GM18867 (cell line): Measurements from ENCODE around the gene ZNF157.
"Not testable (repeated sequence)": the region's sequence is repeated elsewhere in the genome, so short reads cannot be mapped to it uniquely, and the experiment has no call there.

Experiments used
- ATAC-seq: cut with Tn5 transposase; IDR thresholded peaks from one replicate; pipeline ENCODE4 v1.9.1; 2021; ENCODE audit warnings: mild to moderate bottlenecking, moderate library complexity; ENCODE audit not compliant: unreplicated experiment

The ZNF157 gene

GRCh38 chrX:47370278-47370677, at the start of gene ZNF157:
ZNF157 (plus strand) TSS chrX:47370578; CDS start chrX:47370669, 91 bp downstream.
- no peak for ATAC-seq

GRCh38 chrX:47321386-47321785, 49.0 kb upstream of the ZNF157 start:
- ATAC-seq = no peak

DNA sequence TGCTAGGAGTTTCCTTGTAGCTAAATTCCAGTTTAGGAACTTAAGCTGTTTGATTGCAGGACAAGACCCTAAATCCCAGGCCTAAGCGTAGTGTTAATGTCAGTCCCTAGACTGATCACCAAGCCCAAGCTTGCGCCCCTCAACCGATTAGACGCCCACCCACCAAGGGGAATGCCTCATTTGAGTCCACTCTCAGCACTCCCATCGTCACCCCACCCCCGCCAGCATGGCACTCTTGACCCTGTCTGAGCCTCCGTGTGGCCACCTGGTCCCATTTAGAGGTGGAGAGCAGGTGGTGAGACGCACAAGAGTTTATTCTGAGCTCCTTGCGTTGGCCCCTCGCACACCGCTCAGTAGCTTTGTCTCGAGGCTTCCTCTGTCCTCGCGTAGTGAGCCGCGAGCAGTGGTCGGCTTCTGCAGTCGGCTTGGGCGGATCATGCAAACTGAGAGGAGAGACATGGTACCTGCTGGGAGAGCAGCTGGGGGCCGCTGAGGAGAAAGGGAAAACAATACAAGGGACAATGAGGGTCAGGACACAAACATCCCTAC, 48.5 kb upstream of the ZNF157 start:
- no peak for ATAC-seq

DNA sequence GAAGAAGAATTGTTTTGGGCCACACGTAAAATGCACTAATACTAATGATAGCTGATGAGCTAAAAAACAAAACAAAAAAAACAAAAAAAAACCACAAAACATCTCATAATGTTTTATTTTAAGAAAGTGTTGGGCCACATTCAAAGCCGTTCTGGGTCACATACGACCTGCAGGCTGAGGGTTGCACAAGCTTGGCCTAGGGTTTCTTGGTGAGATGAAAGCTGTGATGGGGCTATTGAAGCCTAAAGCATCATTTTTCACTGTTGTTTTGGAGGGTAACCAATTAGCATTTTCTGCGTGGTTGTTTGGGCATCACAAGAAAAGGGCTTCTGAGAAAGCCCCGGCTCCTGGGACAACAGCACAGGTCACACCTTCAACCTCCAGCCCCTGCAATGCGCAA, 42.5 kb upstream of the ZNF157 start:
- ATAC-seq = no peak

DNA sequence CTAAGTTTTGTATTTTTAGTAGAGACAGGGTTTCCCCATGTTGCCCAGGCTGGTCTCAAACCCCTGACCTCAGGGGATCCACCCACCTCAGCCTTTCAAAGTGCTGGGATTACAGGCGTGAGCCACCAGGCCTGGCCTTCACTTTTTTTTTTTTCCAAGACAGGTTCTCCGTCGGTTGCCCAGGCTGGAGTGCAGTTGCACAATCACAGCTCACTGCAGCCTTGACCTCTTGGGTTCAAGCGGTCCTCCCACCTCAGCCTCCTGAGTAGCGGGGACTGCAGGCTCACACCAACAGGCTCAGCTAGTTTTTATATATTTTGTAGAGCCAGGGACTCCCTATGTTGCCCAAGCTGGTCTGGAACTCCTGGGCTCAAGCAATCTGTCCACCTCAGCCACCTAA, 37.6 kb upstream of the ZNF157 start:
- ATAC-seq = not testable (repeated sequence)

DNA sequence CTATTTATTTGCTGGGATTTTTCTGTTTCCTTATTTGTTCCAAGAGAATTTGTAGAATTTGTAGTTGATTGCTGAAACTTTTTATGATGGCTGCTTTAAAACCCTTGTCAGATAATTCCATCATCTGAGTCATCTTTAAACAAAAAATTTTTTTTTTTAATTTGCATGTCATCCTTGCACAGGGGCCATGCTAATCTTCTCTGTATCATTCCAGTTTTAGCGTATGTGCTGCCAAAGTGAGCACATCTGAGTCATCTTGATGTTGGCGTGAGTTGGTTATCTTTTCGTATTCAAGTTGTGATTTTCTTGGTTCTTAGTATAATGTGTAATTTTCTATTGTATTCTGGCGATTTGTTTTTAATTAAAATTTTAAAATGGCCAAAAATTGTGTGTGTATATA, 18.7 kb upstream of the ZNF157 start:
- ATAC-seq = no peak

- ATAC-seq = no peak
Measured at GRCh38 chrX:47358387-47359065, 11.9 kb upstream of the ZNF157 start.

GRCh38 chrX:47360423-47361179, 9.8 kb upstream of the ZNF157 start:
- no peak for ATAC-seq

DNA sequence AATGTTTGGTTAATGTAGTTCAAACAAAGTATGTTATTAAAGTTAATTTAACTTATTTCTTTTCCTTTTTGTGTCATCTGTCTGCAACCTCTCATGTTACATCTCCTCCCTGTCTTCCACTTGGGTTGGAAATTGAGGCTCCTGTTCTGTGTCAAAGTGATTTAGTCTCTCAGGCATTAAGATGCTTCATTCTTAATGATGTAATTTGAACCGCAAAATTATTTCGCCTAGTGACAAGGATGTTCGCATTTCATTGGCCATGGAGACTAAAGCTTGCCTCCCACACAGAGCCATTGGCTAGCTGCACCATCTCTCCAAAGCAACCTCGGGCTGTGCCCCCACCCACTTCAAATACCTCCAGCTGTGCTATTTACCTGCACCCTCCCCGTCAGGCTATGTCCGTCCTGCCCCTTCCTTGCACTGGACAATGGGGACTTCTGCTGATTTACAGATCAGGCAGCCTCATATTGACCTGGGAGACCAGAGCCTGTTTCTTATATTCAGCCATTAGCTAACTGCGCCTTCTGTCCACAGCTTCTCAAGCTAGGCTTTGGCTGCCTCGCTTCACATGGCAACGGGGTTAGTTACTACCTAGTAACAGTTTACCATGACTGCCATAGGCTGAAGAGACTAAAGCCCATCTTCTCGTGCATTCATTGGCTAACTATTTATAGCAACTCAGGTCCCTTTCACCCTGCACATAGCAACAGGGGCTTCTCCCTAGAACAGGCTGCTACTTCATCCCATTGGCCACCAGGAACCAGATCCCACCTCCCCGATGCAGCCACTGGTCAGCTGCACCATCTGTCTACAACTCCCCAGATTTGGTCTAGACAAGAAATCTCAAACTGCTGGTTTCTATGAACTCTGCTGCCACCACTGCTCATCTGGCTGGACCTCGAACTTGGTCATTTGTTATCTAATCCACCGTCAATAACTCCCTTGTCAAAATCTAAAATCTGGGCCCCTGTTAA, 8.6 kb upstream of the ZNF157 start:
- ATAC-seq = peak; percentile 88

DNA sequence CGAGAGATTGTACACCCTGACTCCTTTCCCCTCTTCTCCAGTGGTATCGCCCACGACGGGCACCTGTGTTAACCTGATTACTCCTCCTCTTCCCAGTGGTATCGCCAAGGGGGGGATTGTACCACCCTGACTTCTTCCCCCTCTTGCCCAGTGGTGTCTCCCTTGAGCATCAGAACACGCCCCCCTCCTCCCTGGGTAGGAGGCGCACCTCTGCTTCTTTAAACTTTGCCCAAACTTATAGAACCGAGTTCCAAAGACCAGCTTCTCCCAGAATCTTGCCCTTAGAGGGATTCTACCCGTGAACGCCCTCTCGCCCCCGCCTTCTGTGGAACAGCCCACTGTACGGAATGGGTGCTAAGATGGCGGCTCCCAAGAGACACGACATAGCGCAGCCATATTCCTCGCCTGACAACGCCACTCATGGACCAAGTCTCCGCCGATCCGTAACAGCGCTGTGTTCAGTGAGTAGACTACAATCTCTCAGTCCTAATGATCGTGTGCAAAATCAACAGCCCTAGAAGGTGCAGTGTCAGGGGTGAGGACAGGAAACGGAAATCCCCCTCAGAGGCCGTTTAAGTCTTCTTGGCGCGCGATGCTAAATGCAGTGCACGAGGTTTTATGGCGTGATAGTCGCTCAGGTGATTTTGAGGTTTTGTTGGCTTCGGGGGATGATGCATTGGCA, 4.2 kb upstream of the ZNF157 start:
- peak; percentile 43 for ATAC-seq

GRCh38 chrX:47373198-47373597, 2.8 kb downstream of the ZNF157 start:
- ATAC-seq = no peak

GRCh38 chrX:47380268-47380667, 9.9 kb downstream of the ZNF157 start:
- no peak for ATAC-seq

DNA sequence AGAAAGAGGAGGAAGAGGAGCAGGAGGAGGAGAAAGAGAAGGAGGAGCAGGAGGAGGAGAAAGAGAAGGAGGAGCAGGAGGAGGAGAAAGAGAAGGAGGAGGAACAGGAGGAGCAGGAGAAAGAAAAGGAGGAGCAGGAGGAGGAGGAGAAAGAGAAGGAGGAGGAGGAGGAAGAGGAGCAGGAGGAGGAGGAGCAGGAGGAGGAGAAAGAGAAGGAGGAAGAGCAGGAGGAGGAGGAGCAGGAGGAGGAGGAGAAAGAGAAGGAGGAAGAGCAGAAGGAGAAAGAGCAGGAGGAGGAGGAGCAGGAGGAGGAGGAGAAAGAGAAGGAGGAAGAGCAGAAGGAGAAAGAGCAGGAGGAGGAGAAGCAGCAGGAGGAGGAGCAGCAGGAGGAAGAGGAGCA, 10.5 kb downstream of the ZNF157 start:
- ATAC-seq = not testable (repeated sequence)

- ATAC-seq = peak; percentile 53
Measured at GRCh38 chrX:47384502-47384901, 14.1 kb downstream of the ZNF157 start.

DNA sequence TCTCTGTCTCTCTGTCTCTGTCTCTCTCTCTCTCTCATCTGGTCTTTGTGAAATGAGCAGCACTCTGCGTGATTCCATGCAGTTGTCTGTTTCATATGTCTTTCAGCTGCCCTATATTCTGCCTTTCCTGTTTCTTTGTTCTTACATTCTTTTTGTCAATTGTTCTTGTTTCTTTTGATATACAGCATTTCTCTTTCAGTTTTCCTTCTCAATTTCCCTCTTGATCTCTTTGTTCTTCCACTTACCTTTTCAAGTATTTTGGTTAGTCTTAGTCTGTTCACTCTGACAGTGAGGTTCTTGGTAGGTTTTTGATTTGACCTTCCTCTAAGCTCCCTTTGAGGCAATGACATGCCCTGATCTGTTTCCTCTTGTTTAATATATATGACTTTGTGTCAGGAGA, 20.4 kb downstream of the ZNF157 start:
- ATAC-seq = no peak

DNA sequence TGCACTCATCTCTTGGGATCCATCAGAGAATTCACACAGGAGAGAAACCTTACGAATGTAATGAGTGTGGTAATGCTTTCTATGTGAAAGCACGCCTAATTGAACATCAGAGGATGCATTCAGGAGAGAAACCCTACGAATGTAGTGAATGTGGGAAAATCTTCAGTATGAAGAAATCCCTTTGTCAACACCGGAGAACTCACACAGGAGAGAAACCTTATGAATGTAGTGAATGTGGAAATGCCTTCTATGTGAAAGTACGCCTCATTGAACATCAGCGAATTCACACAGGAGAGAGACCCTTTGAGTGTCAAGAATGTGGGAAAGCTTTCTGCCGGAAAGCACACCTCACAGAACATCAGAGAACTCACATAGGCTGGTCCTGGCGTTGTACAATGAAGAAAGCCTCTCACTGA, 42.8 kb downstream of the ZNF157 start:
- no peak for ATAC-seq

DNA sequence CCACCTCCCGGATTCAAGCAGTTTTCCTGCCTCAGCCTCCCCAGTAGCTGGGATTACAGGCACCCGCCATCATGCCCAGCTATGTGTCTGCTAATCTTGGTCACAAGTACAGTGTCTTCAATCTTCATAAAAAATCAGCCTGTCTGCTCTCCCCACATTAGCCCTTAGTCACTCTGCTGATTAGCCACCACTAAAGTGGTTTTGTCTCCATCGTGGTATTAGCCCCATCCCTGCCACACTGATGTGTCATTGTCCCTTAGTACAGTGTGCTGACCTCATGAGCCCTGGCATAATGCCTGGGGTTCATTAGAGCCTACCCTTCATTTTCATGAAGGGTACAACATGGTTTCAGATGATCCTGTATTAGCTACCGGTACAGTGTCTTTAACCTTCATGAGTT, 49.9 kb downstream of the ZNF157 start:
- ATAC-seq = no peak

DNA sequence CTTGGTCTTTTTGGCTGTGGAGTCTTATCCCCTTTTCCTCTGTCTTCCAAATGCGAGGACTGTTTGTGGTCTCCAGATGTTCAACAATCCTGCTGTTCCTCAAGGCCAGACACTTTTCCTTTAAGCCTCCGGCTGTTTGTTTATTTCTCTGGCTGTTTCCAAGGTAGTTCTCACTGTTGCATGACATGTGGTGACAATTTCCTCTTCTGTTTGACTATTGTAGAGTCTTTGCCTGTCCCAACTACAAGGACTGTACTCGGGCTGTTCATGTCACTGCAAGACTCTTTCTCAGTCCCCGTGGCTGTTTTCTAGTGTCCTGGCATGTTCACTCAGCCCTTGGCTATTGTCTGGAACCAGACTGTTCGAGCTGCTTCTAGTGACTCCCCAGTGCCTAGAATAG, 50.6 kb downstream of the ZNF157 start:
- no peak for ATAC-seq

GRCh38 chrX:47422444-47422843, 52.1 kb downstream of the ZNF157 start:
- no peak for ATAC-seq

GRCh38 chrX:47430925-47431324, 60.5 kb downstream of the ZNF157 start:
- ATAC-seq = no peak
